Keratinocyte (primary cell): ENCODE results near the gene GTF3C1. TPM values are rescaled to one million over a fixed set of nuclear protein-coding genes. Genes with fewer than 3 reads are reported as not detected.
"Not testable (repeated sequence)": the region's sequence is repeated elsewhere in the genome, so short reads cannot be mapped to it uniquely, and the experiment has no call there.

Experiments
- DNase-seq: peaks from one replicate; pipeline ENCODE4 v3.0.0-alpha.2; 2011; ENCODE audit warnings: low read depth, missing footprints, low spot score
- FAIRE-seq: peaks from 2 replicates; lab custom pipeline; 2011; peaks lifted over from hg19 to GRCh38; lab: Jason Lieb, UNC
- H2AFZ ChIP-seq: 2 replicates; pipeline ENCODE4 v1.6.0; 2012; ENCODE audit warnings: low read length, control low read depth, inconsistent platforms; ENCODE audit not compliant: control insufficient read depth
- H3K27ac ChIP-seq: 2 replicates; pipeline ENCODE4 v1.5.1; 2011; ENCODE audit warnings: low read length; ENCODE audit not compliant: control insufficient read depth, insufficient read depth
- H3K27me3 ChIP-seq: 3 replicates; pipeline ENCODE4 v1.6.0; 2011; ENCODE audit warnings: low read length; ENCODE audit not compliant: control insufficient read depth, insufficient read depth; ENCODE audit errors: extremely low read depth
- H3K36me3 ChIP-seq, 2 experiments: 2 replicates in 1 of 2; 3 replicates in 1 of 2; pipeline ENCODE4 v1.5.1; 2011; ENCODE audit warnings: low read length in 2 of 2, mild to moderate bottlenecking in 1 of 2; ENCODE audit not compliant: control insufficient read depth in 2 of 2, insufficient read depth in 2 of 2; ENCODE audit errors: extremely low read depth in 1 of 2
- H3K4me1 ChIP-seq: 3 replicates; pipeline ENCODE4 v1.5.1; 2011; ENCODE audit warnings: low read length; ENCODE audit not compliant: control insufficient read depth, insufficient read depth; ENCODE audit errors: extremely low read depth
- H3K4me2 ChIP-seq: 3 replicates; pipeline ENCODE4 v1.6.0; 2011; ENCODE audit warnings: low read depth, low read length; ENCODE audit not compliant: control insufficient read depth, insufficient read depth; ENCODE audit errors: extremely low read depth
- H3K4me3 ChIP-seq, 3 experiments: fragments of 200-600 bp in 1 of 3; sonication (generic) in 1 of 3; 2 replicates in 2 of 3; 3 replicates in 1 of 3; pipeline ENCODE4 v1.5.1; 2011 to 2016; ENCODE audit warnings: low read length in 3 of 3, mild to moderate bottlenecking in 3 of 3, control low read depth in 2 of 3, inconsistent platforms in 1 of 3, low read depth in 1 of 3, mixed read lengths in 1 of 3, mixed run types in 1 of 3, moderate library complexity in 1 of 3; ENCODE audit not compliant: control insufficient read depth in 2 of 3, insufficient read depth in 2 of 3; ENCODE audit errors: extremely low read depth in 1 of 3
- H3K79me2 ChIP-seq: 2 replicates; pipeline ENCODE4 v1.6.0; 2012; ENCODE audit warnings: low read length; ENCODE audit not compliant: control insufficient read depth, insufficient read depth
- H3K9ac ChIP-seq: 3 replicates; pipeline ENCODE4 v1.6.0; 2011; ENCODE audit warnings: low read length; ENCODE audit not compliant: control insufficient read depth, insufficient read depth; ENCODE audit errors: extremely low read depth
- H3K9me1 ChIP-seq: 3 replicates; pipeline ENCODE4 v1.6.0; 2011; ENCODE audit warnings: low read length; ENCODE audit not compliant: control insufficient read depth, insufficient read depth; ENCODE audit errors: extremely low read depth
- H3K9me3 ChIP-seq: 2 replicates; pipeline ENCODE4 v1.5.1; 2012; ENCODE audit warnings: low read depth, low read length; ENCODE audit not compliant: control insufficient read depth
- H4K20me1 ChIP-seq: 3 replicates; pipeline ENCODE4 v1.6.0; 2011; ENCODE audit warnings: low read length; ENCODE audit not compliant: control insufficient read depth, insufficient read depth; ENCODE audit errors: extremely low read depth
- CTCF ChIP-seq, 3 experiments: IDR thresholded peaks in 1 of 3; conservative IDR thresholded peaks in 1 of 3; optimal IDR thresholded peaks in 1 of 3; 2 replicates in 2 of 3; 3 replicates in 1 of 3; pipeline versions ENCODE3 to v1.5.1; 2011; ENCODE audit warnings: low read length in 3 of 3, mild to moderate bottlenecking in 3 of 3, moderate library complexity in 2 of 3, control low read depth in 1 of 3, inconsistent platforms in 1 of 3; ENCODE audit not compliant: insufficient read depth in 2 of 3; ENCODE audit errors: extremely low read depth in 1 of 3
- EZH2 ChIP-seq: IDR thresholded peaks from one replicate; pipeline ENCODE4 v1.6.1; 2012; ENCODE audit warnings: inconsistent platforms, mild to moderate bottlenecking, low read length, moderate library complexity
- dilution Hi-C: fragments of 300-500 bp; cut with MboI; formaldehyde crosslinking; loops from one replicate; pipeline ENCODE4 v1.7.0; 2020; ENCODE audit warnings: low sequenced_read_pairs; ENCODE audit not compliant: extremely low pct_ligation_motif_present
- polyA plus RNA-seq, 5 experiments: library from polyadenylated mRNA; depleted of rRNA in 3 of 5; stranded (reverse) in 3 of 5; stranded (forward) in 1 of 5; unstranded in 1 of 5; fragments of >200 nt; gene quantifications; 1 replicate in 1 of 5; 2 replicates in 3 of 5; 3 replicates in 1 of 5; pipeline versions ENCODE4 v1.2.1 to v1.2.3, GENCODE V29; 2011 to 2012; ENCODE audit warnings: missing spikeins in 2 of 5, low read depth in 1 of 5, low replicate concordance in 1 of 5

The GTF3C1 gene
- polyA plus RNA-seq, 1 donor (not counting 4 experiments of a cell fraction or from before 2014, with no cell fraction given) = 23.5 TPM

GRCh38 chr16:27458987-27459688 lies 90.6 kb downstream of the GTF3C1 start:
- no peaks in the 10 kb centered on the region for H3K9me1 ChIP-seq
- no peak overlapping the region for H3K4me3 ChIP-seq
- dilution Hi-C loops = no loop called here

GRCh38 chr16:27458258-27458657 lies 91.5 kb downstream of the GTF3C1 start:
- FAIRE-seq (peak; percentile 76), DNase-seq (peak; percentile 17)
- Histone ChIP-seq H4K20me1 (no peaks in the 10 kb centered on the region), H3K27me3 (no peaks in the 10 kb centered on the region), H3K4me3 (no peak overlapping the region), H3K4me2 (peak overlapping the region; percentile 71), H3K79me2 (no peaks in the 10 kb centered on the region), H3K27ac (peak overlapping the region; percentile 5), H3K9me1 (no peaks in the 10 kb centered on the region), H3K36me3 (peaks cover 11 to 20% of the 10 kb centered on the region in 2 experiments), H2AFZ (peak overlapping the region; percentile 25), H3K9ac (no peak overlapping the region), H3K4me1 (peaks cover 51% of the 10 kb centered on the region), H3K9me3 (no peaks in the 10 kb centered on the region)
- dilution Hi-C loops = no loop called here
- TF ChIP-seq CTCF (optimal IDR thresholded peaks at IDR 0.05 in 1 of 3, IDR thresholded peaks at IDR 0.05 in 1 of 3, conservative IDR thresholded peaks at IDR 0.05 in 1 of 3; ENCODE audit: extremely low read depth in 1 of 3, insufficient read depth in 2 of 3, low read length in 3 of 3) (no peak), EZH2 (no peak)

More at GRCh38 chr16:27458987-27459688, 90.6 kb downstream of the GTF3C1 start:
- Histone ChIP-seq H3K4me2 (no peak overlapping the region), H3K36me3 (peaks cover 14 to 22% of the 10 kb centered on the region in 2 experiments), H4K20me1 (no peaks in the 10 kb centered on the region), H3K4me1 (peaks cover 59% of the 10 kb centered on the region), H3K27me3 (no peaks in the 10 kb centered on the region), H2AFZ (no peak overlapping the region), H3K9me3 (no peaks in the 10 kb centered on the region), H3K9ac (no peak overlapping the region), H3K79me2 (no peaks in the 10 kb centered on the region), H3K27ac (no peak overlapping the region)
- FAIRE-seq = no peak
- no peak for DNase-seq
- no peak for TF ChIP-seq CTCF (optimal IDR thresholded peaks at IDR 0.05 in 1 of 3, IDR thresholded peaks at IDR 0.05 in 1 of 3, conservative IDR thresholded peaks at IDR 0.05 in 1 of 3; ENCODE audit: extremely low read depth in 1 of 3, insufficient read depth in 2 of 3, low read length in 3 of 3)
- TF ChIP-seq EZH2 = no peak

- Histone ChIP-seq H3K36me3 (peaks cover 10 to 13% of the 10 kb centered on the region in 2 experiments), H3K27ac (peak overlapping the region; percentile 5), H3K4me1 (peaks cover 48% of the 10 kb centered on the region)
- H4K20me1 ChIP-seq, H3K4me2 ChIP-seq, H3K9me3 ChIP-seq, H2AFZ ChIP-seq, H3K4me3 ChIP-seq, H3K9me1 ChIP-seq, H3K79me2 ChIP-seq, H3K9ac ChIP-seq, FAIRE-seq, dilution Hi-C loops, DNase-seq, H3K27me3 ChIP-seq: not testable (repeated sequence)
These were observed 92.2 kb downstream of the GTF3C1 start for GRCh38 chr16:27457605-27457900.
